K562 (cell line): ENCODE measurements around the gene EPHA1. TPM values are rescaled to one million over a fixed set of nuclear protein-coding genes. Genes with fewer than 3 reads are reported as not detected.

ENCODE experiments used
- ATAC-seq: fragments of 200-7000 bp; cut with Tn5 transposase; 3 replicates; pipeline ENCODE4 v1.9.1; 2020; ENCODE audit warnings: moderate library complexity
- BruUV-seq: library from RNA; stranded (reverse); fragments of 400-500 nt; replicated peaks from 2 replicates; lab custom pipeline; 2021; lab: Mats Ljungman, UMichigan
- CTCF ChIA-PET: fragments of 300-600 bp; formaldehyde crosslinking; extraction: SDS; loops from one replicate; lab custom pipeline; 2021; ENCODE audit warnings: low intra/inter-chr PET ratio; lab: Yijun Ruan, JAX
- POLR2A ChIA-PET: fragments of 300-600, 350-650 bp; sonication (Branson Sonifier 250); formaldehyde crosslinking; extraction: SDS; loops from one replicate; lab custom pipeline; 2021; ENCODE audit warnings: antibody characterized with exemption, inconsistent platforms; lab: Yijun Ruan, JAX
- DNase-seq, 4 experiments: peaks; one replicate each; pipeline versions ENCODE4 v3.0.0 to v3.0.0-alpha.2; 2011 to 2018; ENCODE audit warnings: low spot score in 3 of 4, mixed read lengths in 3 of 4; ENCODE audit errors: extremely low read depth in 1 of 4
- FAIRE-seq: peaks from 2 replicates; lab custom pipeline; 2011; peaks lifted over from hg19 to GRCh38; lab: Jason Lieb, UNC
- H2AFZ ChIP-seq: 2 replicates; pipeline ENCODE4 v1.6.0; 2011; ENCODE audit warnings: low read depth, low read length, control low read depth, inconsistent platforms
- H3K27ac ChIP-seq: fragments of 200-600 bp; 3 replicates; pipeline ENCODE4 v1.8.0; 2011; ENCODE audit warnings: low read depth, mild to moderate bottlenecking, control low read depth, inconsistent platforms, low read length, moderate library complexity, mixed read lengths; ENCODE audit errors: extremely low read depth
- H3K27me3 ChIP-seq, 2 experiments: fragments of 300-600 bp in 1 of 2; 2 replicates in 1 of 2; 3 replicates in 1 of 2; pipeline versions ENCODE4 v1.6.0 to v1.8.0; 2011; ENCODE audit warnings: inconsistent platforms in 2 of 2, low read length in 2 of 2, mild to moderate bottlenecking in 1 of 2, mixed read lengths in 1 of 2, moderate library complexity in 1 of 2; ENCODE audit not compliant: control insufficient read depth in 2 of 2, insufficient read depth in 2 of 2
- H3K36me3 ChIP-seq: fragments of 300-600 bp; 3 replicates; pipeline ENCODE4 v1.8.0; 2011; ENCODE audit warnings: mild to moderate bottlenecking, low read length, inconsistent platforms; ENCODE audit not compliant: control insufficient read depth, insufficient read depth
- H3K4me1 ChIP-seq, 2 experiments: fragments of 200-600 bp in 1 of 2; replicated peaks in 1 of 2; 2 replicates in 1 of 2; 3 replicates in 1 of 2; pipeline versions ENCODE4 v1.5.1 to v1.8.0; 2011; ENCODE audit warnings: inconsistent platforms in 2 of 2, low read length in 2 of 2, mild to moderate bottlenecking in 1 of 2, mixed read lengths in 1 of 2, moderate library complexity in 1 of 2; ENCODE audit not compliant: control insufficient read depth in 2 of 2, insufficient read depth in 2 of 2
- H3K4me2 ChIP-seq: 2 replicates; pipeline ENCODE4 v1.6.1; 2011; ENCODE audit warnings: low read length, control low read depth, inconsistent platforms, mixed read lengths; ENCODE audit not compliant: insufficient read depth
- H3K4me3 ChIP-seq: fragments of 200-600 bp; sonication (generic), shearing (Covaris generic); 2 replicates; pipeline ENCODE4 v1.5.1; 2016; ENCODE audit warnings: control low read depth, inconsistent platforms
- H3K79me2 ChIP-seq: fragments of 200-600 bp; 3 replicates; pipeline ENCODE4 v1.8.0; 2011; ENCODE audit warnings: low read length, inconsistent platforms; ENCODE audit not compliant: control insufficient read depth, insufficient read depth
- H3K9ac ChIP-seq, 2 experiments: 2 replicates each; pipeline versions ENCODE4 v1.6.0 to v1.6.1; 2011; ENCODE audit warnings: low read depth in 2 of 2, low read length in 2 of 2, control low read depth in 1 of 2, inconsistent platforms in 1 of 2, mild to moderate bottlenecking in 1 of 2, mixed read lengths in 1 of 2; ENCODE audit not compliant: insufficient read depth in 1 of 2
- H3K9me1 ChIP-seq: one replicate; pipeline ENCODE4 v1.6.0; 2011; ENCODE audit warnings: inconsistent platforms, mild to moderate bottlenecking, low read length, moderate library complexity; ENCODE audit not compliant: control insufficient read depth, insufficient read depth
- H3K9me3 ChIP-seq: replicated peaks from 2 replicates; pipeline ENCODE4 v1.5.1; 2011; ENCODE audit warnings: low read depth, low read length, inconsistent platforms; ENCODE audit not compliant: control insufficient read depth, insufficient read depth
- H4K20me1 ChIP-seq: replicated peaks from 2 replicates; pipeline ENCODE4 v1.6.1; 2011; ENCODE audit warnings: low read length, inconsistent platforms, mixed read lengths; ENCODE audit not compliant: control insufficient read depth, insufficient read depth
- HNRNPK ChIP-seq: fragments of 200-400 bp; formaldehyde crosslinking; IDR thresholded peaks from one replicate; pipeline ENCODE4 v1.6.1; 2018; ENCODE audit warnings: mild to moderate bottlenecking, low read depth, low read length; ENCODE audit not compliant: poor library complexity, severe bottlenecking
- KDM1A ChIP-seq, 2 experiments: fragments of 450-650 bp; IDR thresholded peaks; 2 replicates each; pipeline ENCODE4 v1.6.1; 2016; ENCODE audit warnings: mild to moderate bottlenecking in 2 of 2
- PCBP1 ChIP-seq: fragments of 200-400 bp; formaldehyde crosslinking; IDR thresholded peaks from 2 replicates; pipeline ENCODE4 v1.6.1; 2018; ENCODE audit warnings: mild to moderate bottlenecking, low read depth, low read length; ENCODE audit not compliant: poor library complexity, severe bottlenecking
- PCBP2 ChIP-seq: fragments of 200-400 bp; formaldehyde crosslinking; IDR thresholded peaks from 2 replicates; pipeline ENCODE4 v1.6.1; 2018; ENCODE audit warnings: low read length, low read depth, mild to moderate bottlenecking, moderate library complexity; ENCODE audit not compliant: poor library complexity, severe bottlenecking
- POLR2G ChIP-seq: fragments of 200-400 bp; formaldehyde crosslinking; IDR thresholded peaks from 2 replicates; pipeline ENCODE4 v1.6.1; 2017; ENCODE audit warnings: low read depth, mild to moderate bottlenecking, antibody characterized with exemption, low read length, moderate library complexity
- U2AF1 ChIP-seq: fragments of 200-400 bp; formaldehyde crosslinking; optimal IDR thresholded peaks from 2 replicates; pipeline ENCODE3; 2017; ENCODE audit warnings: mild to moderate bottlenecking, low read depth, low read length, moderate library complexity
- U2AF2 ChIP-seq: fragments of 200-400 bp; formaldehyde crosslinking; optimal IDR thresholded peaks from 2 replicates; pipeline ENCODE3; 2017; ENCODE audit warnings: low read depth, mild to moderate bottlenecking, low read length
- WGBS: fragments of 100-300 bp; shearing (Covaris generic); methylation state at CpG from one replicate; pipeline ENCODE4 v1.1.6; 2016; ENCODE audit warnings: low coverage, mixed read lengths; ENCODE audit not compliant: insufficient coverage; ENCODE audit errors: missing lambda C conversion rate; 5-methylcytosine and 5-hydroxymethylcytosine counted together
- in situ Hi-C: fragments of 300-500 bp; cut with MboI; formaldehyde crosslinking; loops from 4 replicates; pipeline ENCODE4 v1.15.0; 2018; ENCODE audit warnings: inconsistent platforms, mixed read lengths
- intact Hi-C: fragments of 100-400 bp; cut with micrococcal nuclease; formaldehyde crosslinking; loops from 2 replicates; pipeline ENCODE4 v1.14.2; 2022
- polyA plus RNA-seq, 8 experiments: library from polyadenylated mRNA; depleted of rRNA in 4 of 8; stranded (reverse) in 5 of 8; unstranded in 3 of 8; fragments of >200 nt; fragmentation: Nextera tagmentation in 2 of 8; fragmentation: Illumina TruSeq in 1 of 8; extraction: Ambion mirVana in 2 of 8; extraction: Trizol in 1 of 8; gene quantifications; 2 replicates each; pipeline versions ENCODE4 v1.2.1 to v1.2.3, GENCODE V29; 2011 to 2014; ENCODE audit warnings: inconsistent platforms in 1 of 8, missing spikeins in 1 of 8
- total RNA-seq, 7 experiments: library from RNA; depleted of rRNA in 6 of 7; stranded (reverse); fragments of >200 nt in 6 of 7; fragmentation: Illumina TruSeq in 2 of 7; extraction: Trizol in 2 of 7; gene quantifications; 2 replicates each; pipeline versions ENCODE4 v1.2.1 to v1.2.3, GENCODE V29; 2011 to 2021; ENCODE audit warnings: low replicate concordance in 1 of 7

Gene EPHA1
- total and polyA plus RNA-seq, 9 of the 15 experiments (the other 6 are each of a cell fraction or from before 2014, with no cell fraction given): 0.22 to 0.57 (median 0.32) TPM; not detected in 6

DNA sequence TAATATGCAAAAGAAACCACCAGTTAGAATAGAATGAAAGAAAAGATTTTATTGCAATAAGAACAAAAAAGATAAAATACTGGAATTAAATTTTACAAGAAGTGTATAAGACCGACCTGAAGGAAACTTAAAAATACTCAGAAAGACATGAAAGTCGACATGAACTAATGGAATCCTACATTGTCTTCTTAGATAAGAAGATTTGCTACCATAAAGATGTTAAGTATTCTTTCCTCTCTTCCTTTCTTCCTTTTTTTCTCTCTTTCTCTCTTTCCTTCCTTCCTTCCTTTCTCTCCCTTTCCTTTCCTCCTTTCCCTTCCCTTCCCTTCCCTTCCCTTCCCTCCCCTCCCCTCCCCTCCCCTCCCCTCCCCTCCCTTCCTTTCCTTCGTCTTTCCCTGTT lies 41.1 kb upstream of the EPHA1 start:
- no peaks in the 10 kb centered on the region for H3K9me3 ChIP-seq
- H3K79me2 ChIP-seq: no peaks in the 10 kb centered on the region
- no peaks in the 10 kb centered on the region for H3K9me1 ChIP-seq
- H3K27ac ChIP-seq: no peak overlapping the region
- H3K4me3 ChIP-seq: no peak overlapping the region
- no peaks in the 10 kb centered on the region for H4K20me1 ChIP-seq
- H3K9ac ChIP-seq: no peak overlapping the region
- POLR2A ChIA-PET: interaction anchor here (1.0 kb wide), 1 partner anchor 61 kb away, joined by 4 read pairs; no protein-coding TSS in a partner anchor
- FAIRE-seq (no peak), ATAC-seq (no peak), DNase-seq (no peak)
- TF ChIP-seq PCBP1 (peak; percentile 92), POLR2G (no peak), PCBP2 (peak; percentile 94), KDM1A (IDR thresholded peaks at IDR 0.05) (no peak), U2AF2 (peak; percentile 82), HNRNPK (peak; percentile 95), U2AF1 (peak; percentile 94)
- in situ Hi-C loops: no loop called here
- BruUV-seq: no TSS peak
- H3K36me3 ChIP-seq: no peaks in the 10 kb centered on the region
- no peaks in the 10 kb centered on the region; a peak in 1 of 5 replicates for H3K4me1 ChIP-seq
- peaks cover 15% of the 10 kb centered on the region in 2 experiments; a peak in 4 of 5 replicates for H3K27me3 ChIP-seq
- no peak overlapping the region for H3K4me2 ChIP-seq
- WGBS: 0% methylated on average over 2 of the region's 3 CpGs
- CTCF ChIA-PET: no interaction called here
- intact Hi-C loops: no loop called here
- no peak overlapping the region for H2AFZ ChIP-seq
